GM12865 (cell line): ENCODE data around the gene HES7.

Source experiments
- DNase-seq: peaks from one replicate; pipeline ENCODE4 v3.0.0; 2010; ENCODE audit warnings: low read depth
- H3K4me3 ChIP-seq: 2 replicates; pipeline ENCODE4 v1.5.1; 2011; ENCODE audit warnings: mild to moderate bottlenecking, low read depth, low read length, control low read depth
- TF ChIP-seq, protein P1 (sequence below): IDR thresholded peaks from 2 replicates; pipeline ENCODE4 v1.5.1; 2011; ENCODE audit warnings: low read length, control low read depth, low read depth, inconsistent platforms; ENCODE audit not compliant: insufficient read depth; ENCODE audit errors: missing control alignments

The HES7 gene

DNA sequence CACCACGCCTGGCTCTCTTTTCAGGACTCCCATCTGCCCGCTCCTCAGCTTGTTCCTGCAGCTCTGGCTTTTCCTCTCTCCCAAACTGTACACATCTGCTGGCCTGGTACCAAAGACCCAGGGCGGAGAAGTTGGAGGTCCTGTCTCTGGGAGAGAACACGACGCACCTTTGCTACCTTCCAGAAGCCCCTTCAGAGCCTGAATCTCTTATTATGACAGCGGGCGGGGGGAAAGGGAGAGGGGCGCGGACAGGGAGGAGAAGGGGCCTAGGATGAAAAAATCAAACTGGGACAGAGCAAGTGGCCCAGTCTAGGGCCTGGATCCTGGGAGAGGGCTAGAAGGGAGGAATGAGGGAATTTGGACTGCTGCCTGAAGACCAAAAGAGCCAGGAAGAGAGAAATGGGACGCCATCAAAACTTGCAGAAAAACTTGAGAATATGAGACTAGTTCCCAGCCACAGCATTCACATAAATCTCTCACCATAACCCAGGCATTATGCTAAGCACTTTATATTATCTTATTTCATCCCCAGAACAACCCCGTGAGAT, 30.8 kb upstream of the HES7 start:
- H3K4me3 ChIP-seq, result peak overlapping the region; percentile 64

DNA sequence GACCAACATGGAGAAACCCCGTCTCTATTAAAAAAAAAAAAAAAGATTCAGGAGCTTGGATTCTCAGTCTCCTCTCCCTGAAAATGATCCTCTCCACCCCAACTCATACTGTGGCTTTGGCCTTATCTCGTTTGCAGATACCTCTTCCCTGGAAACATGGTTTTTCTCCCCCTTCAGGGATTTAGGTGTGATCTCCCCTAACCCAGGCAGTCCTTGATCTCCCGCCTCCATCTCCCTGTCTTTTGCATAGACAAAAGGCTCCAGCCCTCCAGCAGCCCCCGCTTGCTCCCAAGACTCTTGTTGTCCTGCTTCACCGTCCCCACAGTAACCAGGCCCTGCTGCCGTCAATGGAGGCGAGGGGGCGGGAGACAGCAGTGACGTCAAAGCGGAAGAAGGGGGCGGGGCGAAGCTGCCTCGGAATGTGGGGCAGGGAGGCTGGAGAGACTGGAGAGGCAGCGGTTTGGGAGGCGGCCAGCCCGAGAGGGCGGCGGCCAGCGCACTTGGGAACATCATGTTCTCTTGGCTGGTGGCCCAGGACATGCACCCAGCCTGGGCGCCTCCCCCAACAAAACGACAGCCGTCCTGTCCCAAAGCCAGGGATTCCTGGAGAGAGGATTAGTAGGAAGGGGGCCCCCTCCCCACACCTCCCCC, 30.2 kb upstream of the HES7 start:
- H3K4me3 ChIP-seq, result peak overlapping the region; percentile 64
- peak; percentile 81 for DNase-seq
- TF ChIP-seq, protein P1, sequence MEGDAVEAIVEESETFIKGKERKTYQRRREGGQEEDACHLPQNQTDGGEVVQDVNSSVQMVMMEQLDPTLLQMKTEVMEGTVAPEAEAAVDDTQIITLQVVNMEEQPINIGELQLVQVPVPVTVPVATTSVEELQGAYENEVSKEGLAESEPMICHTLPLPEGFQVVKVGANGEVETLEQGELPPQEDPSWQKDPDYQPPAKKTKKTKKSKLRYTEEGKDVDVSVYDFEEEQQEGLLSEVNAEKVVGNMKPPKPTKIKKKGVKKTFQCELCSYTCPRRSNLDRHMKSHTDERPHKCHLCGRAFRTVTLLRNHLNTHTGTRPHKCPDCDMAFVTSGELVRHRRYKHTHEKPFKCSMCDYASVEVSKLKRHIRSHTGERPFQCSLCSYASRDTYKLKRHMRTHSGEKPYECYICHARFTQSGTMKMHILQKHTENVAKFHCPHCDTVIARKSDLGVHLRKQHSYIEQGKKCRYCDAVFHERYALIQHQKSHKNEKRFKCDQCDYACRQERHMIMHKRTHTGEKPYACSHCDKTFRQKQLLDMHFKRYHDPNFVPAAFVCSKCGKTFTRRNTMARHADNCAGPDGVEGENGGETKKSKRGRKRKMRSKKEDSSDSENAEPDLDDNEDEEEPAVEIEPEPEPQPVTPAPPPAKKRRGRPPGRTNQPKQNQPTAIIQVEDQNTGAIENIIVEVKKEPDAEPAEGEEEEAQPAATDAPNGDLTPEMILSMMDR, result no peak

More for the DNA sequence above, 30.8 kb upstream of the HES7 start:
- no peak for DNase-seq
- TF ChIP-seq, protein P1, result no peak

DNA sequence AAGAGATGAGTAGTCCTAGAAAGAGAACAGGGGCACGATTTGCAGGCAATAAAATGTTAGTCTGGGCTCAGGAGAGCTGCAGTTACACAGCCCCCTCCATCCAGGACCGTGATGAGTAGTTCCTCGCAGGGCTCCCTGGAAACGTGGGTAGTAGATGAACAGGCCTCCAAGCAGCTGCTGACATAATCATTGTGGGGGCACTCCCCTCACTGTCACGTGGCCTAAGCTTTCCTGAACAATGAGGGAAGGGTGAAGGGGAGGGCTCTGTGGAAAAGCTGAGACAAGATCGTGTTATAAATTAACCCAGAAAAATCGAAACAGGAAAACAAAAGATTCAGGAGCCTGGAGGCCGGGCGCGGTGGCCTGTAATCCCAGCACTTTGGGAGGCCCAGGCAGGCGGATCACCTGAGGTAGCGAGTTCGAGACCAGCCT, 29.6 kb upstream of the HES7 start:
- H3K4me3 ChIP-seq, result no peak overlapping the region
- DNase-seq, result no peak
- TF ChIP-seq, protein P1, result no peak

DNA sequence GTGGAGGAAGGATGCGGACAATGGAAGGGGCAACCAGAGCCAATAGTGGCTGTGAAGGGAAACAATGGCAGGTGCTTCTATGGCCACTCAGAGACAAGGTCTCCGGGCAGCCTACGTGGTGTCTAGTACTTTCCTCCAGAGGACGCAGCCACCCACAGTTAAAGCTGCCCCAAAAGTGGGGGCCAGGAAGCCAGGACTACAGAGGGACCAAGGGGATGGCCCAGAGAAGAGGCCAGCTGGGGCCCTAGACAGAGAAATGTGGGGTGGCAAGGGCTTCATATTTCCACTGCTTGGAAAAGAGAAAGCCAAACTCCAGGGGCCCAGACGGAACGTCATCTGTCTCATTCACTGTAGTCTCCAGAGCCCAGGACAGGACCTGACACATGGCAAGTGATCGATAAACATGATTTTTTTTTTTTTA, 29.1 kb upstream of the HES7 start:
- H3K4me3 ChIP-seq, result no peak overlapping the region

DNA sequence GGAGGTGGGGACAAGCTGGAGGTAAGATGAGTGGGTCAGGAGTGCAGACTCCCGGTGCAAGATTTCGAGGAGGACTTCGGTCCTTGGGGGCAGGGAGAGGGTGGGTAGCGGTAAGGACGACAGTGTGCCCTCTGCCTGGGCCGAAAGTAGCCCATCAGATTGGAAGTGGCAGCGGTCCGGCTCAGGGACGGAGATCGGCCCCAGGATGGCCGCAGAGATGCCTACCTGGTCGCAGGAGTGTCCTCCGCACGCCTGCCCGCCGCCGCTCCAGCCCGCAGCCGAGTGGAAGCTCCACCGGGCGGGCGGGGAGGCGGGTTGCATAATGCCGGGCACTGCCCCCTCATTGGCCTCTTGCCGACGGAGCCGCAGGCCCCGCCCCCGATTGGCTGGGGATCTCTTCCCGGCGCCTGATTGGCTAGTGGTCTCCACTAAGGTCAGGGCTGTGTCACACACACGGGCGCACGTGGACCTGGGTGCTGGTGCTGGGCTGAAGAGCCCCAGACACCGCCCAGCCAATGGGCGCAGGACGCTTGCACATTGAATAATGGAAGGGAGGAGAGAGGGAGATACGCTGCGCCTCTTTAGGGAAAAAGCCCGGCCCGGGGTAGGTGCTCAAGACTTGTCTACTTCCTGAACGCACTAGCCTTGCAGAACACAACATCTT, 28.3 kb upstream of the HES7 start, which contains the start of gene PER1:
Gene PER1, minus strand, starts transcription at position 293 of the 664 bp plus-strand sequence. CDS start 1,698 bp downstream, outside the sequence.
- peak; percentile 94 for DNase-seq
- TF ChIP-seq, protein P1, result no peak
- H3K4me3 ChIP-seq, result peak within 1 kb of the TSS; percentile 60

More for the DNA sequence above, 29.1 kb upstream of the HES7 start:
- DNase-seq, result no peak
- TF ChIP-seq, protein P1, result no peak

DNA sequence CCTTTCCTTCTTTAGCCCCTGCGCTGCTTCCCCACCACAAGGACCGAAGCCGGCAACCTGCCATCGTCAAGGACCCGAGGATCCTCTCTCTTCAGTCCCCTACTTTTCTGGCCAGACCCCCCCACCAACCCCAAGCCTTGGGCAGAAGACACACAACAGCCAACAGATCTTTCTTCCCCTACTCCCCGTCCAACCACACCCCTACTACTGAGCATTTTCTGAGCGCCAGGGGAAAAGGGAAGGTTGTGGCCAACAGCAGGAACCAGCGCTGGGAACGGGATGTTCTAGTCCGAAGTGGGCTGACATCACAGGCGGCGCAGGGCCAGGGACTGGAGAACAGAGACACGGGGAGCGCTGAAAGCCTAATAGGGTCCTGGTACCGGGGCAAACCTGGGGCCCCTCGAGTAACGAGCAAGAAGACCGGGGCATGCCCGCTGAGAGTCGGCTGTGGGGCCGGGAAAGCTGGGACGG, 27.8 kb upstream of the HES7 start:
- DNase-seq, result no peak
- TF ChIP-seq, protein P1, result no peak
- H3K4me3 ChIP-seq, result peak overlapping the region; percentile 60
